ENCODE results near the gene CHMP6.

The CHMP6 gene

DNA sequence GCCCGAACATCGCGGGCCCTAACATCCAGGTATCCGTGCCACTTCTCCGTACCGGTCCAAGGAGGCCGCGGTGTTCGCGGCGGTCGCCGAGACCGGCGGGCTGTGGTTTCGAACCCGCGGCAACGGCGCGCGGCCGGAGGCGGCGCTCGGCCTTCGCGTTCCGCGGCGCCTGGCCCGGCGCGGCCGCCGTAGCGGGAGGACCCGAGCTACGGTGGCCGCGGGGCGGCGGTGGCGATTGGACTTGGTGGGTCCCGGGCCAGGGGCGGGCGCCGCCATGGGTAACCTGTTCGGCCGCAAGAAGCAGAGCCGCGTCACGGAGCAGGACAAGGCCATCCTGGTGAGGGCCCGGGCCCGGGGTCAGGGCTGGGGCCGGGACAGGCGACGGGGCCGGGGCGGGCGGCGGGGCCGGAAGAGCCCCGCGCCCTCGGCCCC, at the start of gene CHMP6:
Gene CHMP6, plus strand, starts transcription at position 197 of the 432 bp plus-strand sequence. Its CDS starts 78 bp downstream, at position 275.
- peak; percentile 68 for DNase-seq

- DNase-seq, result no peak
These were observed 49.0 kb upstream of the CHMP6 start for GRCh38 chr17:80942423-80943345.

GRCh38 chr17:80943346-80944145, 48.1 kb upstream of the CHMP6 start:
- no peak for DNase-seq

- no peak for DNase-seq
These were observed 47.3 kb upstream of the CHMP6 start for GRCh38 chr17:80944326-80944725.

- no peak for DNase-seq
These were observed 45.9 kb upstream of the CHMP6 start for GRCh38 chr17:80945736-80946135.

GRCh38 chr17:80946449-80946848, 45.2 kb upstream of the CHMP6 start:
- no peak for DNase-seq

GRCh38 chr17:80947200-80947940, 44.3 kb upstream of the CHMP6 start:
- no peak for DNase-seq

- no peak for DNase-seq
These were observed 43.3 kb upstream of the CHMP6 start for GRCh38 chr17:80948019-80948975.

GRCh38 chr17:80948976-80949450, 42.6 kb upstream of the CHMP6 start:
- no peak for DNase-seq

DNA sequence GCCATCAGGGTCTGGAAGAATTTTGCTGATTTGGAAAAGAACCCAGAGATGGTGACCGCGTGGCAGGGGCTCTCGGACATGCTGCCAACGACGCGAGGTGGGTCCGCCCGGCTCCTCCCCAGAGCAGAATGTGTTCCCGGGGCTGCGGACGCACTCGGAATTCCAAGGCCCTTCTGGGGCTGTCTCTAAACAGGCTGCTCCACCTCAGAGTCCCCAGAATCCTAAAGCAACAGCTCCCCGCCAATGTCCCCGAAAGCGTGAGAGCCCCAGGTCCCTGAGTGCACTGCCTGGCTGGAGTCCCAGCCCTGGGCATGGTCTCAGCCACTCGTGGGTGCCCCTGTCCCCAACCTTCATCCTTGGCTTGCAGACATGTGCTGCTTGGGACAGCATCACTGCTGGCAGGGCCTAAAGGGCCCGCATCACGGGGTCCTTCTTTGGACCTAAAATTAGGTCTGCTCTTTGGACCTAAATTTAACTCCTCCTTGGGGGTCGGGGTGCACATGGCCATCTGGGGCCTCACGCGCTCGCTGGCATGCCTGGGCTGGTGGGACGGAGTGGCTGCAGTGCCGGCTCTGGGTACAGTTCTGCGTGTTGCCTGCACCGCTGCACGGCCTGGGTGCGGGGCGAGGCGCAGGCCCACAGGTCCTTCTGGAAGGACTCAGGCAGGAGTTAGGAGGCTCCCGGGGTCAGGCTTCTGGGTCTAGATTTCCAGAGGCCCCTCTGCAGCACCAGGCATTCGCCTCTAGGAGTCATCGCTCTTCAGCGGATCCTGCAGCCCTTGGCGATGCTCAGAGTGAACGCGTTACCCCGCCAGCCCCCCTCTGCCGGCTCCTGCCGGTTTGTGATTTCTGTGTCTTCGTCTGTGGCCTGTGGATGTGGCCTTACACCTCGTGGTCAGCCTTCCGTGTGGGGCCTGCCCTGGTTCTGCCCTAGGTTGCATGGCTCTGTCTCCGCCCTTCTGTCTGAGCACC, 41.9 kb upstream of the CHMP6 start:
- no peak for DNase-seq

DNA sequence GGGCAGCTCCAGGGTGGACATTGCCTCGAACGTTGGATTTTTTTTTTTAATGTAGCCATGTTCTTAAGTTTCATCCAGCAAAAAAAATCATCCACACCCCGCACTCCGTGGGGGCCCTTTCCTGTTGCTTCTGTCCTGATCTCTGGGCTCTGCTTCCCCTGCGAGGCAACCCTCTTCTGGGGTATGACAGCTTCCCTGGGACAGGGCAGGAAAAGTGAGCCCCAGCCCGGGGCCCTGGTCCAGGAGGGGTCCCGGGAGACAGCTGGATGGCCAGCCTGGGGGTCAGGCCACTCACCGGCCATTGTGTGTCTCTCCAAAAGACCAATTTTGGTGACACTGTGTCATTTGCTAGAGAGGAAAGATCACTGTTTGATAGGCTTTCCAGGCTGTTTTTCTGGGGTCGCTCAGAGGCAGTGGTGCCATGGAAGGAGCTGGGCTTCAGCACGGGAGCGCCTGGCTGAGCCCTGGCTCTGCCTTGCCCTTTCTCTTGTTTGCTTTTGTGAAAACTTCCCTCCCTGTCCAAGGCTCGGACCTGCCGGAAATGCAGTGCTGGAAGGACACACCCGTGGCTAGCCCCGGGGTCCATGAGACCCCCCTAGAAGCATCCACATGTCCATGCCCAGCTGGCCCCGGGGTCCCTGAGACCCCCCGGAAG, 41.0 kb upstream of the CHMP6 start:
- no peak for DNase-seq

DNA sequence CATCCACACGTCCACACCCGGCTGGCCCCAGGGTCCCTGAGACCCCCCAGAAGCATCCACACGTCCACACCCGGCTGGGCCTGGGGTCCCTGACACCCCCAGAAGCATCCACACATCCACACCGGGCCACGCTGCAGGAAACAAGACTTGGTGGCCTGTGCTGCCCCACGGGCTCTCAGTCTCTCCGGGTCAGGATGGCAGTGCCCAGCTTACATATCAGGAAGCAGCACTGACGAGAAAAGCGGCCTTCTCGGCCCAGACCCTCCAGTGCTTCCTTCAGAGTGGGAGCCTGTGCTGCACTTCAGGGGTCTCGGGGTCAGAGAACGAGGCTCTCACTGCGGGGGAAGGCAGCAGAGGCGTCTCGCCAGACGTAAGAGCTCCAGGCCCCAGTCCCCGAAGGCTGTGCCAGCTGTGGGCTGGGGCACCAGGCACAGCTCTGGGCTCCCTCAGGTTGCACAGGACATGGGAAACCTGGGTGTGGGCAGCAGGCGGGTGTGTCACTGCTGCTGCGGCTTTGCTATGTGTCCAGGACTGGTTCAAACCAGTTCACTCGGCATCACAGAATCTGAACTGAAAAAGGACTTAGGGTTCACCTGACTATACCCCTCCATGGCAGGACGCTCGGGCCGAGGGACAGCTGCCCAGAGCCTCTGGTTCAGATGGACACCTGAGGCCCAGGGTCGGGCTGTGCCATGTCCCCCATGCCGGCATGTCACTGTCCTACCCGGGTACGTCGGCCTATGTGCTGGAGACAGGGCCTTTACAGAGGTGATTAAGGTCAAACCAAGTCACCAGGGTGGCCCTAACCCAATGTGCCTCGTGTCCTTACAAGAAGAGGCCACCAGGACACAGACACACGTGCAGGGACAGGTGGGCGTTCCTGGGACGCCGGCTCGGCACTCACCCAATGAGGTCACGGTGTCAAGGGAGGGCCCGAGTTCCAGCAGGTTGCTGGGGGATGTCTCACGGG, 40.2 kb upstream of the CHMP6 start:
- DNase-seq, result no peak

DNA sequence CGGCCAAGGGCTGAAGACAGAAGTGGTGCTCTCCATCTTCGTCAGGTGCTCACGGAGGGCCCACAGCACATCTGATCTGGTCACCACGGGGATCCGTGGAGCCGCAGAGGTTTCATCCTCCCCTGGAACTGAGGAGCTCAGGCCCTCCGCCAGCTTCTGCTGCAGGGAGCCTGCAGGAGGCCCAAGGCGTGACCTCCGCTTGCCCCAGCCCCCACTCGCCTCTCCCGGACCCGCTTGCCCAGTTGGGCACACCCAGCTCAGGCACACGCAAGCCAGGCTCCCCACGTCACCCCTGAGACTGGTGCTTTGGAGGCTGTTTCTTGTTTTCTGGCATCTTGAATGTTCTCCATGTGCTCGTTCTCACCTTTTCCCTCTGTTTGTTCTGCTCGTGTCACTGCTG, 39.4 kb upstream of the CHMP6 start:
- no peak for DNase-seq

DNA sequence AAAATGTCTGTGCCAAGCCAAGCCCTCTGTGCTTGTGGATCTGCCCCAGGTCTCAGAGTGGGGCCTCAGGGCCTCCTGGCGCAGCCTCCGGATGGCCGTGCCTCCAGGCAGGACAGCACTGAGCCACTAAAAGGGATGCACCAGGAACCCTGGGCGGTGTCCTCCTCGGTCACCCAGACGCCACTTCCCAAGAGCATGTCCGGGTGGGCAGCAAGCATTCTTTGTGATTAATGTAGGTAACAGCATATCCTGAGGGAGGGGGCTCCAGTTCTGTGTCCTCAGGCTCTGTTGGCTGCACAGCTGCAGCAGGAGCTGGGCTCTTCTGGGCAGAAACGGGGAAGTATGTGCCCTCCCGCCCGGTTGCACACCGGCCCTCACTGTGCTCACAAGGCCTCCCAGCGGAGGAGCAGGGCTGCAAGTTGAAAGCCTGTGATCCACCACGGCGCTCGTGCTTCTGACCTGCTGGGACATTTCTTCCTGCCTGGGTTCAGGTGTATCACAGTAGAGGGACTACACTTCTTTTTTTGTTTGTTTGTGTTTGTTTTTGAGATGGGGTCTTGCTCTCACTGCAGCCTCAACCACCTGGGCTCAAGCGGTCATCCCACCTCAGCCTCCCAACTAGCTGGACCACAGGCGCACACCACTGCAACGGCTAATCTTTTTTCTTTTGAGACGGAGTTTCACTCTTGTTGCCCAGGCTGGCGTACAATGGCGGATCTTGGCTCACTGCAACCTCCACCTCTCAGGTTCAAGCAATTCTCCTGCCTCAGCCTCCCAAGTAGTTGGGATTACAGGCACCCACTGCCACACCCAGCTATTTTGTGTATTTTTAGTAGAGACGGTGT, 37.9 kb upstream of the CHMP6 start:
- DNase-seq, result no peak

- no peak for DNase-seq
These were observed 36.6 kb upstream of the CHMP6 start for GRCh38 chr17:80955078-80955477.

DNA sequence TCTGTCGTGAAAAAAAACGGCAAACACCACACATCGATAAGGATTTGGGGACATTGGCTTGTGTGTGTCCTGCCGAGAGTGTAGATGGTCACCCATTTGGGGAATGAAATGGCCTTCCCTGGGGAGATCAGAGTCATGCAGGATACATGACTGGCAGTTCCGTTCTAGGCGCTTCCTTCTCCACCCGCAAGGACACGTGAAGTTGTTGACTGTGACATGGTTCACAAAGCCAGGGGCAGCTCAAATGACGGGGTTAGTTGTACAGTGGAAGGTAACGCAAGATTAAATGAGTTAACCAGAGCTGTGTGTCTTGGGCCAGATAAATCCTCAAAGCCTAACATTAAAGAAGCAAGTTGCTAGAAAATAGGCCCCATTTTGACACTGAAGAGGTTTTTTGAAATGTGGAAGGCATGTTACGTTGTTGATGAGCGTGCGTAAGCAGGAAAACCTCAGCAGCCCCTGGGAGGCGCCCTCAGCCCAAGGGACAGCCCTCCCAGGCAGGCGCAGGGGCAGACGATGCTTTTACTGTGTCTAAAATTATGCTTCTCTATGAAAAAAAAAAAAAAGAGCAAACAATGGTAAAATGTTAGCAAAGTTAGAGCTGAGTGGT, 35.9 kb upstream of the CHMP6 start:
- DNase-seq, result no peak
